WERI-Rb-1 (cell line): ENCODE measurements around the gene GNB3.
A peak's percentile ranks its signal among the peaks of the same experiment; 100 is the strongest.

Experiments
- DNase-seq: peaks from one replicate; pipeline ENCODE4 v3.0.0-alpha.2; 2020
- H3K27ac ChIP-seq: fragments of 250-450 bp; sonication (Bioruptor Pico); 2 replicates; pipeline ENCODE4 v1.5.1; 2020; ENCODE audit warnings: mild to moderate bottlenecking, moderate library complexity
- H3K27me3 ChIP-seq: fragments of 250-450 bp; sonication (Bioruptor Pico); 2 replicates; pipeline ENCODE4 v1.5.1; 2021; ENCODE audit warnings: mild to moderate bottlenecking, low read depth, moderate library complexity; ENCODE audit not compliant: insufficient read depth, severe bottlenecking
- H3K36me3 ChIP-seq: fragments of 250-450 bp; sonication (Bioruptor Pico); 2 replicates; pipeline ENCODE4 v1.5.1; 2020; ENCODE audit warnings: mild to moderate bottlenecking, moderate library complexity
- H3K4me3 ChIP-seq: 2 replicates; pipeline ENCODE4 v1.5.1; 2011; ENCODE audit warnings: low read depth, mild to moderate bottlenecking, control low read depth, low read length
- H3K9me3 ChIP-seq: fragments of 250-450 bp; sonication (Bioruptor Pico); 2 replicates; pipeline ENCODE4 v1.5.1; 2021; ENCODE audit warnings: mild to moderate bottlenecking, moderate library complexity; ENCODE audit not compliant: severe bottlenecking
- TF ChIP-seq, protein P1 (sequence below): IDR thresholded peaks from 2 replicates; pipeline ENCODE4 v1.5.1; 2011; ENCODE audit warnings: low read depth, mild to moderate bottlenecking, control low read depth, inconsistent platforms, low read length

The GNB3 gene

DNA sequence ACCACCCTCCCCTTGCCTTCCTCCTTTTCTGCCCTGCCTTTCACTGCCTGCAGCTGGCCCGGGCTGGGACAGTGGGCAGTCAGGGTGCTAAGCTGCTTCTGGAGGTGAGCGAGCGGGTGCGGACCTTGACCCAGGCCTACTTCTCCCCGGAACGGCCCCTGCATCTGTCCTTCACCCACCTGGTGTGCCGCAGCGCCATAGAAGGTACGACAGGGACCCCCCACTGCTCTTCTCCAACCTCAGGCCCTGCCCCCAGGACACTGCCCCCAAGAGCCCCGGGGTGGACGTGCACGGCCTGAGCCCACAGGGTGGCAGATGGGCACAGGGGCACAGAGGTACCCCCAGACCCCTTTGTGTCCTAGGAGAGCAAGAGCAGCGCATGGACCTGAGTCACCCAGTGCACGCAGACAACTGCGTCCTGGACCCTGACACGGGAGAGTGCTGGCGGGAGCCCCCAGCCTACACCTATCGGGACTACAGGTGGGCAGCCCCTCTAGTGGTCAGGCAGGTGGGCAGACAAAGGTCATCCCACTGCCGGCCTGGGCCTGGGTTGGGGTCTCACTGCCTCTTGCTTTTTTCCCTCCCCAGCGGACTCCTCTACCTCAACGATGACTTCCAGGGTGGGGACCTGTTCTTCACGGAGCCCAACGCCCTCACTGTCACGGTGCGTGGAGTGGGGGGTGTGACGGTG is 3.2 kb upstream of the GNB3 start:
- Histone ChIP-seq H3K27me3 (no peaks in the 10 kb centered on the region), H3K9me3 (no peaks in the 10 kb centered on the region), H3K27ac (peak overlapping the region; percentile 98), H3K4me3 (no peak overlapping the region), H3K36me3 (peaks cover 81% of the 10 kb centered on the region)
- TF ChIP-seq, protein P1, sequence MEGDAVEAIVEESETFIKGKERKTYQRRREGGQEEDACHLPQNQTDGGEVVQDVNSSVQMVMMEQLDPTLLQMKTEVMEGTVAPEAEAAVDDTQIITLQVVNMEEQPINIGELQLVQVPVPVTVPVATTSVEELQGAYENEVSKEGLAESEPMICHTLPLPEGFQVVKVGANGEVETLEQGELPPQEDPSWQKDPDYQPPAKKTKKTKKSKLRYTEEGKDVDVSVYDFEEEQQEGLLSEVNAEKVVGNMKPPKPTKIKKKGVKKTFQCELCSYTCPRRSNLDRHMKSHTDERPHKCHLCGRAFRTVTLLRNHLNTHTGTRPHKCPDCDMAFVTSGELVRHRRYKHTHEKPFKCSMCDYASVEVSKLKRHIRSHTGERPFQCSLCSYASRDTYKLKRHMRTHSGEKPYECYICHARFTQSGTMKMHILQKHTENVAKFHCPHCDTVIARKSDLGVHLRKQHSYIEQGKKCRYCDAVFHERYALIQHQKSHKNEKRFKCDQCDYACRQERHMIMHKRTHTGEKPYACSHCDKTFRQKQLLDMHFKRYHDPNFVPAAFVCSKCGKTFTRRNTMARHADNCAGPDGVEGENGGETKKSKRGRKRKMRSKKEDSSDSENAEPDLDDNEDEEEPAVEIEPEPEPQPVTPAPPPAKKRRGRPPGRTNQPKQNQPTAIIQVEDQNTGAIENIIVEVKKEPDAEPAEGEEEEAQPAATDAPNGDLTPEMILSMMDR: no peak
- no peak for DNase-seq

DNA sequence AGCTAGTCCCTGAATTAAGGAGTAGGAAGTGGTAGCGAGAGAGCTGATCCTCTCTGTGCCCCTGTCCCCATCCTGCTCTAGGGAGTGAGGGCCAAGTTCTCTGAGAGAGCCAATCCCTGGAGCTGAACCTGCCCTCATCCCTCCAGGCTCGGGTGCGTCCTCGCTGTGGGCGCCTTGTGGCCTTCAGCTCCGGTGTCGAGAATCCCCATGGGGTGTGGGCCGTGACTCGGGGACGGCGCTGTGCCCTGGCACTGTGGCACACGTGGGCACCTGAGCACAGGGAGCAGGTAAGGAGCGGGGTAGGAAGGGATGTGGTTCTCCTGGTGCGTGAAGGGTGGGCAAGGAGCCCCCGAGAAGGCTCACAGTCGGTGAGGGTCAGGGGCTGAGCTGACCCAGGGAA is 1.9 kb upstream of the GNB3 start:
- H3K4me3 ChIP-seq: no peak overlapping the region
- H3K9me3 ChIP-seq: no peaks in the 10 kb centered on the region
- TF ChIP-seq, protein P1: no peak
- no peak for DNase-seq
- peak overlapping the region; percentile 98 for H3K27ac ChIP-seq
- H3K36me3 ChIP-seq: peaks cover 83% of the 10 kb centered on the region
- H3K27me3 ChIP-seq: no peaks in the 10 kb centered on the region

DNA sequence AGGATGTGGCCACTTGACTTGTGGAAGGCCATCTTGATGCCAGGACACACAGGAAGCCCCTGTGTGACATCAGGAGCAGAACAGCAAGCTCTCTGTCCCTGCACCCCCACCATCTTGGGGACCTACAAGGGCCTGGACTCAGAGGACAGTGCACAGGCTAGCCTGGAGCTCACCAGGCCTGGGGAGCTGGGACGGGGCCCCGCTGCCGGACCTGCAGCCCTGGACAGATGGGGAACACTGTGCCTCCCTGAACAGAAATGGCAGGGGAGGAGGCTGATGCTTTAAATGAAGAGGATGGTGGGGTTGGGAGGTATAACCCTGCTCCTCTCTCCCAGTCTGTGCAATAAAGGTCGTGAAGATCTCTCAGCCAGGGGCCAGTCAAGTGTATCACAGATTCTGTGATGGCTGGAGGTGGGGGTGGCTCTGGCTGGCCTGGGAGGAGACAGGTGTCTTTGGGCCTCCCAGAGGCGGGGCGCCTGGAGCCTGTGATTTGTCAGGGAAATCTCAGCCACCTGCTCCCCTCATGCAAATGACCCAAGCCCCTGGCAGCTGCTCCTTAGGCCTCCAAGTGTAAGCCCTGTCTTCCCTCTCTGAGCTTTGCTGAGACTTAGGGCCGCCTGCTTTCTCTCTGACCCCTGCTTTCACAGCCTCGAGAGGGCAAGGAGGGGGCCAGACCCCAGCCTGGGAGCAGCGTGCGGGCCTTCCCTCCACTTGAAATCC is 1.1 kb upstream of the GNB3 start:
- DNase-seq: peak; percentile 98
- H3K9me3 ChIP-seq: no peaks in the 10 kb centered on the region
- peak overlapping the region; percentile 16 for H3K4me3 ChIP-seq
- H3K27me3 ChIP-seq: no peaks in the 10 kb centered on the region
- H3K36me3 ChIP-seq: peaks cover 83% of the 10 kb centered on the region
- H3K27ac ChIP-seq: peak overlapping the region; percentile 98
- TF ChIP-seq, protein P1: no peak

DNA sequence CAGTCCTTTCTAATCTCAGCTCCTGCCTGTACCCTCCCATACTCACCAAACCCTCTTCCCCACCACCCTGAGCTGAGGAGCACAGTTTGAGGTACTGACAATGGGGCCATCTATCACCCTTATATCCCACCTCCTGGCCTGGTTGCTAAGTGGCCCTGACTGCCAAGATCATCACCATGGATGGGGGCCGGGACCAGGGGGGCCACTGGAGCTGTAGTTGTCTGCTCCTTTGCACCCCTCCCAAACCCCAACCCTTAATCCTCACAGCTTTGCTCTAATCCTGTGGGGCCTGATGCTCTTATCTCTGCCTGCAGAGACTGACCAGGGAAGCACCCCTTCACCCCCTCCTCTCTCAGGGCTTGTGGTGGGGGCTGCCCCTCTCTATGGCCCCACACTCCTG is 395 bp upstream of the GNB3 start:
- H3K27ac ChIP-seq: peak overlapping the region; percentile 98
- no peaks in the 10 kb centered on the region for H3K27me3 ChIP-seq
- no peaks in the 10 kb centered on the region for H3K9me3 ChIP-seq
- DNase-seq: peak; percentile 99
- TF ChIP-seq, protein P1: no peak
- no peak overlapping the region for H3K4me3 ChIP-seq
- peaks cover 83% of the 10 kb centered on the region for H3K36me3 ChIP-seq

DNA sequence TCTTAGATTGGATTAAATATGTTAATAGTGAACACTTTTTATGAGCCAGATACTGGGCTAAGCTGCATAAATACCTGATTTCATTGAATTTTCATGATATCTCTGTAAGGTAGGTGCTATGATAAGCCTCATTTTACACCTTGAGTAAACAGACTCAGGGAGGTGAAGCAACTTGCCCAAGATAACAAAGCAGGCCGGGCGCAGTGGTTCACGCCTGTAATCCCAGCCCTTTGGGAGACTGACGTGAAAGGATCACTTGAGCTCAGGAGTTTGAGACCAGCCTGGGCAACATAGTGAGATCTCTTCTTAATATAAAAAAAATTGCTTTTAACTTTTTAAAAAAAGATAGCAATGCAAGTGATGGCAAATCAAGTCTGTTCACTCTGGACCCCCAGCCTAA is 1.4 kb downstream of the GNB3 start:
- Histone ChIP-seq H3K27me3 (no peaks in the 10 kb centered on the region), H3K36me3 (peaks cover 83% of the 10 kb centered on the region), H3K27ac (peak overlapping the region; percentile 92), H3K9me3 (no peaks in the 10 kb centered on the region), H3K4me3 (peak overlapping the region; percentile 66)
- TF ChIP-seq, protein P1: no peak
- no peak for DNase-seq
